Chondrocyte (in vitro differentiated cells): ENCODE measurements around the gene PHKA1. TPM values are rescaled to one million over a fixed set of nuclear protein-coding genes. Genes with fewer than 3 reads are reported as not detected.
"Not testable (repeated sequence)": the region's sequence is repeated elsewhere in the genome, so short reads cannot be mapped to it uniquely, and the experiment has no call there.

Experiments used
- DNase-seq: peaks from one replicate; pipeline ENCODE4 v3.0.0; 2021; ENCODE audit warnings: mixed read lengths, low spot score
- H3K27ac Mint-ChIP-seq: one replicate; pipeline ENCODE4 v1.8.0; 2021; ENCODE audit warnings: mild to moderate bottlenecking, moderate library complexity, mixed read lengths; ENCODE audit not compliant: unreplicated experiment
- H3K27me3 Mint-ChIP-seq: 2 replicates; pipeline ENCODE4 v1.8.0; 2021; ENCODE audit warnings: low read depth, mixed read lengths
- H3K36me3 Mint-ChIP-seq: 2 replicates; pipeline ENCODE4 v1.8.0; 2021; ENCODE audit warnings: low read depth, mixed read lengths
- H3K4me1 Mint-ChIP-seq: 2 replicates; pipeline ENCODE4 v1.8.0; 2021; ENCODE audit warnings: low read depth, mild to moderate bottlenecking, mixed read lengths
- H3K4me3 Mint-ChIP-seq: one replicate; pipeline ENCODE4 v1.8.0; 2021; ENCODE audit warnings: mild to moderate bottlenecking, moderate library complexity, mixed read lengths; ENCODE audit not compliant: unreplicated experiment
- H3K9me3 Mint-ChIP-seq: 2 replicates; pipeline ENCODE4 v1.8.0; 2021; ENCODE audit warnings: low read depth, mixed read lengths
- total RNA-seq: library from RNA; stranded (reverse); gene quantifications from 3 replicates; pipeline ENCODE4 v1.2.1, GENCODE V29; 2021
- TF ChIP-seq, protein P1 (sequence below): fragments of 200-600 bp; sonication (generic); IDR thresholded peaks from 2 replicates; pipeline ENCODE4 v1.5.0; 2021; ENCODE audit warnings: antibody characterized with exemption, mild to moderate bottlenecking, moderate library complexity

The PHKA1 gene
- total RNA-seq, 1 donor from 2014 or later = 5.3 TPM

DNA sequence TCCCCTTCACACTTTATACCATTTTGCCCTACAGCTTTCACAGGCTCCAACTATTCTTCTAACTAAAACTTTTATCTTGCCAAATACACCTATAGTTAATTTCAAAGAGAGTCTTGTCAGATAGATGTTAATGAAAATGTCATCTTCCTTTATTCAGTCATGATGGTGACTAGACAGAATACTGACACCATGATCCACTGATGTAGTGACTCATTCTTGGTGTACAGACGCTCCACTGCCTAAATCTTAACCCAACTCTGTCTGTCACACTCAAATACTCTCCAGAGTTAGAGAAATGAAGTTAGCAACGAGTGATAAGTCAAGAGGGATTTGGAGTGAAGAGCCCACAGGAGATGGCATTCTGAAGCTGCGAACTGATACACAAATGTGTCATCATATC, 109.4 kb downstream of the PHKA1 start:
- no peak overlapping the region for H3K4me3 Mint-ChIP-seq
- DNase-seq = no peak
- H3K36me3 Mint-ChIP-seq = peaks cover 8% of the 10 kb centered on the region
- TF ChIP-seq, protein P1, sequence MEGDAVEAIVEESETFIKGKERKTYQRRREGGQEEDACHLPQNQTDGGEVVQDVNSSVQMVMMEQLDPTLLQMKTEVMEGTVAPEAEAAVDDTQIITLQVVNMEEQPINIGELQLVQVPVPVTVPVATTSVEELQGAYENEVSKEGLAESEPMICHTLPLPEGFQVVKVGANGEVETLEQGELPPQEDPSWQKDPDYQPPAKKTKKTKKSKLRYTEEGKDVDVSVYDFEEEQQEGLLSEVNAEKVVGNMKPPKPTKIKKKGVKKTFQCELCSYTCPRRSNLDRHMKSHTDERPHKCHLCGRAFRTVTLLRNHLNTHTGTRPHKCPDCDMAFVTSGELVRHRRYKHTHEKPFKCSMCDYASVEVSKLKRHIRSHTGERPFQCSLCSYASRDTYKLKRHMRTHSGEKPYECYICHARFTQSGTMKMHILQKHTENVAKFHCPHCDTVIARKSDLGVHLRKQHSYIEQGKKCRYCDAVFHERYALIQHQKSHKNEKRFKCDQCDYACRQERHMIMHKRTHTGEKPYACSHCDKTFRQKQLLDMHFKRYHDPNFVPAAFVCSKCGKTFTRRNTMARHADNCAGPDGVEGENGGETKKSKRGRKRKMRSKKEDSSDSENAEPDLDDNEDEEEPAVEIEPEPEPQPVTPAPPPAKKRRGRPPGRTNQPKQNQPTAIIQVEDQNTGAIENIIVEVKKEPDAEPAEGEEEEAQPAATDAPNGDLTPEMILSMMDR = no peak
- H3K27ac Mint-ChIP-seq = no peak overlapping the region
- no peaks in the 10 kb centered on the region for H3K27me3 Mint-ChIP-seq
- H3K9me3 Mint-ChIP-seq = no peaks in the 10 kb centered on the region
- H3K4me1 Mint-ChIP-seq = no peaks in the 10 kb centered on the region

DNA sequence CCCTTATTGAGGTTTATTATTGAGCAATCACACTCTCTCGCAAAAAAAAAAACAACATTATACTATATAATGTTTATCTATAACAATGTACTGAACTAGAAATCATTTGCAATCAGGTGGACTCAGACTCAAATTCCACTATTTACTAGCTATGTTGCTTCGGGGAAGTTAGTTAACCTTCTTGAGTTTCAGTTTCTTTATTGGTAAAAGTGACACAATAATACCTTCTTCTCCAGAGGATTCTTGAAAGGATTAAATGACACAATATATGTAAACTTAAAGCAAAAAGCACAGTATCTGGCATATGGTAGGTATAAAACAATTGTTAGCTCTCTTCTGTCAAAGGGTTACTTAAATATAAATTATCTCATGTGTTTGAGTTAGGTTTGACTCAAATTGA, 110.0 kb downstream of the PHKA1 start:
- Mint-ChIP-seq H3K36me3 (peaks cover 6% of the 10 kb centered on the region), H3K27ac (no peak overlapping the region), H3K27me3 (no peaks in the 10 kb centered on the region), H3K4me1 (no peaks in the 10 kb centered on the region), H3K4me3 (no peak overlapping the region), H3K9me3 (no peaks in the 10 kb centered on the region)
- TF ChIP-seq, protein P1 = no peak
- no peak for DNase-seq

DNA sequence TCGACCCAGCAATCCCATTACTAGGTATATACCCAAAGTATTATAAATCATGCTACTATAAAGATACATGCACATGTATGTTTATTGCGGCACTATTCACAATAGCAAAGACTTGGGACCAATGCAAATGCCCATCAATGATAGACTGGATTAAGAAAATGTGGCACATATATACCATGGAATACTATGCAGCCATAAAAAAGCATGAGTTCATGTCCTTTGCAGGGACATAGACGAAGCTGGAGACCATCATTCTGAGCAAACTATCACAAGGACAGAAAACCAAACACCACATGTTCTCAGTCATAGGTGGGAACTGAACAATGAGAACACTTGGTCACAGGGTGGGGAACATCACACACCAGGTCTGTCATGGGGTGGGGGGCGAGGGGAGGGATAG, 123.1 kb downstream of the PHKA1 start:
- not testable (repeated sequence) for H3K4me3 Mint-ChIP-seq, H3K27ac Mint-ChIP-seq, H3K4me1 Mint-ChIP-seq, H3K36me3 Mint-ChIP-seq, DNase-seq, H3K27me3 Mint-ChIP-seq
- peaks cover 50% of the 10 kb centered on the region for H3K9me3 Mint-ChIP-seq

DNA sequence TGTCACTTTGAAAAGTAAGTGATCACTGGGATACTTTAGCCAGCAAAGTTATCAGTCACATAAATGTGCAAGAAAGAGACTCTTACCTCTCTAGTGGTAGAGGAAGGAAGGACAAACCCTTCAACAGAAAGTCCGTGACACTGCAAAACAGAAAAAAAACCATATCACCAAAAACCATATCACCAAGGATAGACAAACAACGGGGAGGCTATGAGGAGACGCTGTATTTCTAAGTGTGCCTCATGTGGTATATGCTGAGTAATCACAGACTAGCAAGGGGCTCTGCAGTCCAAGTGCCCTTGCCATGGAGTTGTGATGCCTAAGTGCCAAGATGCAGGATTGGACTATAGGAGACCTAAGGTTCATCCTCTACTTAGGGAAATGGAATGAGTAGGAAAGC, 129.9 kb downstream of the PHKA1 start:
- H3K27ac Mint-ChIP-seq = no peak overlapping the region
- DNase-seq = no peak
- no peak overlapping the region for H3K4me3 Mint-ChIP-seq
- no peaks in the 10 kb centered on the region for H3K27me3 Mint-ChIP-seq
- H3K4me1 Mint-ChIP-seq = no peaks in the 10 kb centered on the region
- peaks cover 6% of the 10 kb centered on the region for H3K36me3 Mint-ChIP-seq
- TF ChIP-seq, protein P1 = no peak
- peaks cover 28% of the 10 kb centered on the region for H3K9me3 Mint-ChIP-seq

DNA sequence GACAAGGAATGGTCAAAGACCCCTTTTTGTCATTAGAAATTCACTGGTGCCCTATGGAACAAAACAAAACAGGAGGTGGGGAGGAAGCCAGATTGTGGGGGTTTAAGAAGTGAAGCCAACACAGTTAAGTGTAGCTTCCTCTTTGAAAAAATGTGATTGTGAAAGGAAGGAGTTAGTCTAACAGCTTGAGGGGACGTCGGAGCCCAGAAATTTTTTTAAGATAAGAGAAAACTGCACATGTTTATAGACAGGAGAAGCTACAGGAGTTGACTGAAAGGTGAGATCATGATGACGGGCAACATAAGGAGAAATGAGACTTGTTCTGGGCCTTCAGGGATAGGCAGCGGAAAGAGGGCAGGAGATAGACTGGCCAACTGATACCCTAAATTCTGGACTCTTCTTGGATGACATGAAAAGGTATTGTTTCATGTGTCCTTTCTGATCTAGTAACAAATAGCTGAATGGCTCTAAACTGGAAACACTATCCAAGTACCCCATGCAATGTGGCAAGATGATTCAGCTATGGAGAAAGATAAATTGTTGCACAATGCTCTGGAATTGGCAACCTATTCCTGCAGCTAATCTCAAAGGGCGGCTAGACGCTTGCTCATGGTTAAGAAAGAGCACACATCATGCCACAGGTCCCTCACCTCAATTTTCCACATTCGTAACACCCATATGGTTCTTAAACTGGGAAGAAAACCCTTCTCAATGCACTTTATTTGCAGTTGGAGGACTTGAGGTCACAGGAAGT, 137.8 kb downstream of the PHKA1 start:
- Mint-ChIP-seq H3K4me3 (no peak overlapping the region), H3K27ac (no peak overlapping the region), H3K36me3 (no peaks in the 10 kb centered on the region), H3K9me3 (no peaks in the 10 kb centered on the region), H3K4me1 (peaks cover 5% of the 10 kb centered on the region), H3K27me3 (no peaks in the 10 kb centered on the region)
- DNase-seq = no peak
- TF ChIP-seq, protein P1 = no peak

DNA sequence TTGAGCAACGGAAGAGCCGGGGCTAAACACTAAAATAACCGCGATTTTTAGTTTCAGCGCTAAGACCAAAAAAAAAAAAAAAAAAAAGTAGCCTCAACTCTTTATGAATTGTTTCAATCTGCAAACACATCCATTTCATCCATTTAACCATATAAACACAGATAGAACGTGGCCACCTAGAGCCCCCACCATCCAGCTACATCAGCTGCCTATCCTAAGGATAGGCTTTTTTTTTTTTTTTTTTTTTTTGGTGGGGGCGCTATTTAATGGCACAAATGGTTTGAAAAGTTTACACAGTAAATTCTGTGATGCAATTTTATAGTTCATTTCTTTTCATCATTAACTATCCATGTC, 141.0 kb downstream of the PHKA1 start:
- no peak for DNase-seq
- no peaks in the 10 kb centered on the region for H3K27me3 Mint-ChIP-seq
- peaks cover 3% of the 10 kb centered on the region for H3K36me3 Mint-ChIP-seq
- H3K4me1 Mint-ChIP-seq = peaks cover 5% of the 10 kb centered on the region
- H3K9me3 Mint-ChIP-seq = peaks cover 3% of the 10 kb centered on the region
- peak overlapping the region; percentile 94 for H3K4me3 Mint-ChIP-seq
- peak overlapping the region; percentile 94 for H3K27ac Mint-ChIP-seq
- TF ChIP-seq, protein P1 = peak; percentile 23
